KMS-11 (cell line): ENCODE results near the gene CD69.

Experiments used
- H2AFZ ChIP-seq: fragments of 200-600 bp; sonication (generic); 2 replicates; pipeline ENCODE4 v1.6.1; 2016; ENCODE audit warnings: antibody characterized with exemption, mixed run types, low read depth
- H3K27ac ChIP-seq: fragments of 200-600 bp; sonication (generic); 2 replicates; pipeline ENCODE4 v1.6.1; 2016; ENCODE audit warnings: mild to moderate bottlenecking, mixed run types
- H3K27me3 ChIP-seq: fragments of 200-600 bp; sonication (generic); 2 replicates; pipeline ENCODE4 v1.6.1; 2017; ENCODE audit warnings: mild to moderate bottlenecking, low read depth, mixed run types, moderate library complexity; ENCODE audit not compliant: insufficient read depth
- H3K36me3 ChIP-seq: fragments of 200-600 bp; sonication (generic); 2 replicates; pipeline ENCODE4 v1.6.1; 2017; ENCODE audit warnings: mild to moderate bottlenecking, mixed run types; ENCODE audit not compliant: insufficient read depth
- H3K4me1 ChIP-seq: fragments of 200-600 bp; sonication (generic); 2 replicates; pipeline ENCODE4 v1.6.1; 2016; ENCODE audit warnings: mild to moderate bottlenecking, low read depth, mixed run types; ENCODE audit not compliant: poor library complexity, severe bottlenecking
- H3K4me2 ChIP-seq: fragments of 200-600 bp; sonication (generic); 2 replicates; pipeline ENCODE4 v1.7.0; 2016; ENCODE audit warnings: mild to moderate bottlenecking, mixed run types
- H3K4me3 ChIP-seq: fragments of 200-600 bp; sonication (generic); IDR thresholded peaks from 2 replicates; pipeline ENCODE4 v1.6.1; 2017; ENCODE audit warnings: low read depth, low read length, mixed read lengths; ENCODE audit not compliant: insufficient read depth
- H3K79me2 ChIP-seq: fragments of 200-600 bp; sonication (generic); 2 replicates; pipeline ENCODE4 v1.6.1; 2016; ENCODE audit warnings: low read depth, mixed run types; ENCODE audit not compliant: insufficient read depth
- H3K9ac ChIP-seq: fragments of 200-600 bp; sonication (generic); 2 replicates; pipeline ENCODE4 v1.6.1; 2016; ENCODE audit warnings: mild to moderate bottlenecking, mixed run types
- H4K20me1 ChIP-seq: fragments of 200-600 bp; sonication (generic); 2 replicates; pipeline ENCODE4 v1.6.1; 2016; ENCODE audit warnings: mild to moderate bottlenecking, mixed run types; ENCODE audit not compliant: insufficient read depth
- TF ChIP-seq, protein P1 (sequence below): fragments of 200-600 bp; sonication (generic); conservative IDR thresholded peaks from 2 replicates; pipeline ENCODE4 v1.6.1; 2017; ENCODE audit warnings: low read depth, mild to moderate bottlenecking, antibody characterized with exemption, low read length, moderate library complexity, mixed read lengths

Gene CD69

GRCh38 chr12:9781360-9781759, 20.7 kb upstream of the CD69 start:
- Histone ChIP-seq H3K27me3 (no peaks in the 10 kb centered on the region), H3K79me2 (no peaks in the 10 kb centered on the region), H3K36me3 (no peaks in the 10 kb centered on the region), H3K4me3 (no peak overlapping the region), H3K27ac (no peak overlapping the region), H3K4me1 (no peaks in the 10 kb centered on the region), H3K9ac (no peak overlapping the region), H4K20me1 (no peaks in the 10 kb centered on the region), H2AFZ (no peak overlapping the region), H3K4me2 (no peak overlapping the region)
- TF ChIP-seq, protein P1, sequence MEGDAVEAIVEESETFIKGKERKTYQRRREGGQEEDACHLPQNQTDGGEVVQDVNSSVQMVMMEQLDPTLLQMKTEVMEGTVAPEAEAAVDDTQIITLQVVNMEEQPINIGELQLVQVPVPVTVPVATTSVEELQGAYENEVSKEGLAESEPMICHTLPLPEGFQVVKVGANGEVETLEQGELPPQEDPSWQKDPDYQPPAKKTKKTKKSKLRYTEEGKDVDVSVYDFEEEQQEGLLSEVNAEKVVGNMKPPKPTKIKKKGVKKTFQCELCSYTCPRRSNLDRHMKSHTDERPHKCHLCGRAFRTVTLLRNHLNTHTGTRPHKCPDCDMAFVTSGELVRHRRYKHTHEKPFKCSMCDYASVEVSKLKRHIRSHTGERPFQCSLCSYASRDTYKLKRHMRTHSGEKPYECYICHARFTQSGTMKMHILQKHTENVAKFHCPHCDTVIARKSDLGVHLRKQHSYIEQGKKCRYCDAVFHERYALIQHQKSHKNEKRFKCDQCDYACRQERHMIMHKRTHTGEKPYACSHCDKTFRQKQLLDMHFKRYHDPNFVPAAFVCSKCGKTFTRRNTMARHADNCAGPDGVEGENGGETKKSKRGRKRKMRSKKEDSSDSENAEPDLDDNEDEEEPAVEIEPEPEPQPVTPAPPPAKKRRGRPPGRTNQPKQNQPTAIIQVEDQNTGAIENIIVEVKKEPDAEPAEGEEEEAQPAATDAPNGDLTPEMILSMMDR, result no peak

DNA sequence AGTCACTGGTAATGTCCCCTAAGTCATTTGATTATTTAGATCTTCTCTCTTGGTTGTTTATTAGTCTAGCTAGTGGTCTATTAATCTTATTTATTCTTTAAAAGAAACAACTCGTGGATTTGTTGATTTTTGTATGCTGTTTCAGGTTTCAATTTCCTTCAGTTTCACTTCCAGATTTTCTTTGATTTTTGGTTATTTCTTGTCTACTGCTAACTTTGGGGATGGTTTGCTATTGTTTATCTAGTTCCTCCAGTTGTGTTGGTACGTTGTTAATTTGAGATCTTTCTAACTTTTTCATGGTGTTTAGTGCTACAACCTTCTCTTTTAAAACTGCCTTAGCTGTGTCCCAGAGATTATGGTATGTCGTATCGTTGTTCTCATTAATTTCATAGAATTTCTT, 18.5 kb upstream of the CD69 start:
- H4K20me1 ChIP-seq, result no peaks in the 10 kb centered on the region
- TF ChIP-seq, protein P1, result no peak
- peaks cover under 1% of the 10 kb centered on the region for H3K4me1 ChIP-seq
- H2AFZ ChIP-seq, result no peak overlapping the region
- no peak overlapping the region for H3K4me3 ChIP-seq
- no peak overlapping the region for H3K9ac ChIP-seq
- H3K79me2 ChIP-seq, result no peaks in the 10 kb centered on the region
- no peaks in the 10 kb centered on the region for H3K36me3 ChIP-seq
- H3K27me3 ChIP-seq, result no peaks in the 10 kb centered on the region
- H3K27ac ChIP-seq, result no peak overlapping the region
- no peak overlapping the region for H3K4me2 ChIP-seq

DNA sequence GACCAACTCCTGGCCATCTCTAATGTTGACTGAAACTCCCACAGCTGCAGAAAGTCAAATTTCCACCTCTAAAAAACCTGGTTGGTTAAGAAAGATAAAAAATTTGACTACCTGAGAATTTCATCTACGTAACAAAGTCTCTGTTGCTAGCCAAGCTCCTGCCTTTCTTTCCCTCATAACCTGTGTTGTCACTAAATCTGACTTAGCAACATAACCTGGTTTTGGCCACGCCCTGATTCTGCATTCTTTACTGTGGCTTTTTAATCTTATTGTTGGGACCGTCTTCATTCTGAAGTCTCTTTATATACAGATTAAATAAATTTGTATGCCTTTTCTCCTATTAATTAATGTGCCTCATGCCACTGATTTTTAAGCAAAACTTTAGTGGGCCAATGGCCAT, 16.1 kb upstream of the CD69 start:
- H3K27me3 ChIP-seq, result no peaks in the 10 kb centered on the region
- H3K36me3 ChIP-seq, result no peaks in the 10 kb centered on the region
- no peak overlapping the region for H2AFZ ChIP-seq
- H3K79me2 ChIP-seq, result no peaks in the 10 kb centered on the region
- no peaks in the 10 kb centered on the region for H4K20me1 ChIP-seq
- no peak overlapping the region for H3K4me3 ChIP-seq
- H3K4me1 ChIP-seq, result peaks cover 9% of the 10 kb centered on the region
- H3K27ac ChIP-seq, result no peak overlapping the region
- H3K4me2 ChIP-seq, result no peak overlapping the region
- H3K9ac ChIP-seq, result no peak overlapping the region
- TF ChIP-seq, protein P1, result no peak

DNA sequence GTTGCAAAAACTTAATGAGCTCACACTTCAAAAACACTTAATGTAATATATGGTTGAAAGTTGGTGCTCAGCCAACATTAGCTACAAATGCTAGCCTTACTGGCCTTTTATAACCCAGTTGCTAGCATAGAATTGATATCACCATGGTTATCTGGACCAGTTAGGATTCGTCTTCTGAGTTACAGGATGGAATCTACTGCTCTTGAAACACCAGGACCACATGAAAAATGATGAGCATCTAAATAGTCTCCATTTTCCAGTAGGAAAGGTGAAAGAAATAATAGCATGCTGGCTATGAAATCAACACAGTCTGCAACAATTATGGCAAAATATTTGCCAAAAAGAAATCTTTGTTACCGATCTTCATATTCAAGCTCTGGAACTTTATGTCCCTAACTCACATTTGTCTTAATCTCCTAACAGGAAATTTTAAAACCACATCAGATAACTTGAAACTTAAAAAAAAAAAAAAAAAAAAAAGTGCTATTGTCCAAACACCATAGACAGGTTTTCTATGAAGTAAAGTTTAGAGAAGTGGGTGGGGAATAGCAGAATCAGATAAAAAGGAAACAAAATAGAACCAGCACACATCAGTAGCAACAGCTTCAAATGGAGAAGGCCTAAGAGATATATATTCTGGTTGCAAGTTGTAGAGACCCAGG, 12.6 kb upstream of the CD69 start:
- no peaks in the 10 kb centered on the region for H3K27me3 ChIP-seq
- no peak overlapping the region for H2AFZ ChIP-seq
- no peaks in the 10 kb centered on the region for H4K20me1 ChIP-seq
- H3K4me3 ChIP-seq, result no peak overlapping the region
- H3K79me2 ChIP-seq, result no peaks in the 10 kb centered on the region
- H3K9ac ChIP-seq, result no peak overlapping the region
- H3K36me3 ChIP-seq, result no peaks in the 10 kb centered on the region
- TF ChIP-seq, protein P1, result no peak
- H3K27ac ChIP-seq, result no peak overlapping the region
- peaks cover 9% of the 10 kb centered on the region for H3K4me1 ChIP-seq
- no peak overlapping the region for H3K4me2 ChIP-seq
